ELF-1 (cell line): Measurements from ENCODE around the gene LRRC37A3.
A peak's percentile ranks its signal among the peaks of the same experiment; 100 is the strongest.
"Not testable (repeated sequence)": the region's sequence is repeated elsewhere in the genome, so short reads cannot be mapped to it uniquely, and the experiment has no call there.

Experiments used
- DNase-seq: peaks from one replicate; pipeline ENCODE4 v3.0.0-alpha.2; 2016; ENCODE audit warnings: low read depth, low spot score

Gene LRRC37A3

DNA sequence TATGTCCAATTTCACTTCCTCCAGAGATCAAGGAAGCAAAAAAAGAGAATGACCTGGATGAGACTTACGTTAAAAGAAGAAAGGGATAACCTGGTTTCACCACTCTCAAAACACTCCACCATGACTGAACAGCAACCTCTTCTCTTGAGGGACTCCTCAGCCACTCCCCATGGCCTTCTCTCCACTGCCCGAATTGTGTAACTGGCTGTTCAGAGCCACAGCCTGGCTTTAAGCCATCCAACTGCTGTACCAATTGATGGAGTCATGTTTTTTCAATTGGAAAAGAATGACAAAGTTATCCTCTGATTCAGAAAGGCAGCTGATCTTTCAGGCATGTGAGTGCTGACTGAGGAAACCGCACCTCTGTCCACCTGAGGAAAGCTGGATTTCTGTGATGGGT is 85.2 kb downstream of the LRRC37A3 start:
- not testable (repeated sequence) for DNase-seq

DNA sequence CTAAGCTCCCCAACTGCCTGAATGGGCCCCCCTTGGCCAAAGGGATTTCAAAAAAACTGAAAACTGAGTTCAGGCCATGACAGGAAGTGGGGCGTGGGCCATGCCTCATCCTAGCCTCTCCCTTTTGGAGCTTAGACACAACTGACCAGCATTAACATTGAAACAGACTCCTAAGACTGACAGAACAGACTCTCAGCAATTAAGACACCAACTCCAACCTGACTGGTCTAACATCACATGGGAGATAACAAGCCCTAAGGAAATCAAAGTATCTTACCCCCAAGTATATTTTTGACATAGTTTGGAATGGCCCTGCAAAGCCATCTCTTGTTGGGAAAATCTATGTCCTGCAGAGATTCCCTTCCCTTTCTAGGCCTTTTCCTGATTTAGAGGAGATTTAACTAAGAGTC is 88.6 kb downstream of the LRRC37A3 start:
- DNase-seq, result not testable (repeated sequence)

DNA sequence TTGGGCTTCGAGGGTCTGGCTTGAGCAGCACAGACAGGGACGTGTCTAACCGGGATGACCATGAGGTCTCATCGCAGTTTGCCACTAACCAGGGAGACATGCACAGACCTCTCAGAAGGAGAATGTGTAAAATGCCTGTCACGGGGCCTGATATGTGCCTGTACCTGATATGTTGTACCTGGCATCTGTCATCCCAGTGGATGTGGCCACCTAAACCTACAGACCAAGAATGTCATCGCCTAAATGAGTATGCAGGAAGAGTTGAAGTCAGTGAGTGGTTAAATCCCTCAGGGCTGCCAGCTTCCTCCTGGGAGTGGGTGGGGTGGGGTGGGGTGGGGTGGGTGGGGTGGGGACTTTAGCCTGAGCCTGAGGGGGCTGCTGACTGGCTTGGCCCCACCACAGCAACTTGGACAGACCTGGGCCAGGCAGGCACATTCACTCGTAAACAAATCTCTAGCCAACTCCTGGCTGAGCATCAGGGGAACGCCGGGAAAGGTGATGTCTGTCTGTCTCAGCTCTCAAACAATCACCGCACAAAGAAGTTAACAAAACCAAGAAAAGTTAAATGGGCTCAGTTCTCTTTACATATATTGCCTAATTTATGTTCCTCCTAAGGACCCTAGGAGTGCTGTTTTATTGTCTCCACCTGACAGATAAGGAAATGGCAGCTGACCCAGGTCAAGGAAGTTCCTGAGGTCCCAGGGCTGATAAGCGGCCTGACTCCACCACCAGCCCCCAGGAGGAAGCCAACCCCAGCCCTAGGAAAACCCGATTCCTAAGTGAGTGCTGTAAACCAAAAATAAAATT is 89.3 kb downstream of the LRRC37A3 start:
- DNase-seq, result not testable (repeated sequence)

DNA sequence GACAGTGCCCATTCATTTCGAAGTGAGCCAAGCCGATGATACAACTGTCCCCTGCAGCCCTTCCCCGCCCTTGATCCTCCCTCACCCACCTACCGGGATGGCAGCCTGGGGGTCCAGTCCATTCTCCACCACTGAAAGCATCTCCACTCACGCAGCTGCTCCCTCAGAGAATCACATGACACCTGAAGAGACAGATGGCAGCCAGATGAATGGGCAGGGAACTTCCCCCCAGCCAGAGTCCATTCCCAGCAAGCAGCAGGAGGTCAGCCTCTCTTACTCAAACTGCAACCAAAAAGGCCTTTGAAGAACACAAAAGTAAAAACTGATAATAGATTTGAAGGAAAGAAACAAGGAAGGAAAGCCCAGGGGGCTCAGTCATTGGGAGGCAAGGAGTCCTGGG is 90.2 kb downstream of the LRRC37A3 start:
- peak; percentile 37 for DNase-seq

DNA sequence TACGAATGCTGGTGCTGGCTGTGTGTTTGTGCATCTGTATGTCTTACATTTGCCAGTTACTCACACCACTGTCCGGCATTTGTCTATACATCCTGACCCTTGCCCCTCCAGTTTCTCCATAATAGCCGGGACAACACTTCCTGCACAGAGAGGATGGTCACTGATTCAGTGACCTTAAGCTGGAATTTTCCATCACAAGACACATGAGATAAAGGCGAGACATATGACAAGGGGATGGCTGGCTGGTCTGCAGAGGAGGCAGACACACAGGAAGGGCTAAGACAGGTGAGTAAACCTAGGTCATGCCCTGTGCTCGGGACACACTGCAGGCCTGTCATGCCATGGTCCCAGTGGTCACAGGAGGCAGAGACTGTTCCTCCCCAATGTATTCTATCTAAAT is 100.4 kb downstream of the LRRC37A3 start:
- DNase-seq, result not testable (repeated sequence)

DNA sequence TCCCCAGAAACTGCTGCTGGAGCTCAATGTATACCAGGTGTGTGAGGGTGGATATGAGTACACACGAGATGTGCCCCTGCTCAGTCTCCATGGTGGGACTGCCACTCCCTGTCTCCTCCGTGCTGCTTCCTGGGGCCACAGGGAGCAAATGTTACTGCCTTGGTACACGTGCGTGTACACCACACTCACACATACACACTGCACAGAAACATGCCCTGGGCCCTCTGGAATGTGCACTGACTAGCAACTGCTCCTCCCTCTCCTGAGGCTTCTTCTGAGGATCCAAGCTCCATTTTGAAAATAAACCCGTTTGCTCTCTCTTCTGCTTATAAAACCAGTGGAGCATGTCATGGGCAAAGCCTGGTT is 103.5 kb downstream of the LRRC37A3 start:
- not testable (repeated sequence) for DNase-seq

DNA sequence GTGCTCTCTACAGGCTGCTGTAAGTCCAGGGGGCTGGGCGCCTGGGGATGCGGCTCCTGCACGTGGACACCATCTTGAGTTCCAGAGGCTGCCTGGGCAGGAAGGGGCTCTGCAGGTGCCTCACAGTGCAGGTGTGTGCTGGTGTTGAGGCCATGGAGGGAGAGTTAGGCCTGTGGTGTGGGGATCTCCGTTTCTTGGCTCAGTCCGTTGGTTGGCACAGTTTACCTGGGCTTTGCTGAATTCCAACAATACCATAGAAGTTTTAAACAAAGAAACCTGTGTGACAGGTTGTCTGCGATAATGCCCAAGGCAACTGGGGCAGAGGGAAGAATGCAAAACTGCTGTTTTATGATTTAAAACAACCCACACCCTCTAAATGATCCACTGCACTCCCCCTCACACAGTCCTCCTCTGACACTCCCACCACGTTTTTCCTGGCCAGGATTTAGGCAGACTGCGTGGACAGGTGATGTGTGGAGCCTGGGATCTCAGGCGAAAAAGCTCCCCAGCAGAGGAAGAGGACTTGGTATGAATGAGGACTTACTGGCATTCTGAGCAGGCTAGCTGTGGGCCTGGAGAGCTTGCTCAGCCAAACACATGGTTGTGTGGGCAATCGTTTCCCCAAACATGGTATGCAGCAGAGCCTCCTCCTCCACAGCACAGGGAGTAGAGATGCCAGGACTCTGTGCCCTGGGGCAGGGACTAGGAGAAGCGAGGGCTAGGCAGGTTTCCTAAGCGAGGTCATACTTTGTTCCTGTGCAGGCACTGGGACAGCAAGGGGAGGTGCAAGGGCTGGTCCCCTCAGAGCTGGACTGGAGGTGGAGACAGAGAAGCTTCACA is 104.1 kb downstream of the LRRC37A3 start:
- DNase-seq, result peak; percentile 83

DNA sequence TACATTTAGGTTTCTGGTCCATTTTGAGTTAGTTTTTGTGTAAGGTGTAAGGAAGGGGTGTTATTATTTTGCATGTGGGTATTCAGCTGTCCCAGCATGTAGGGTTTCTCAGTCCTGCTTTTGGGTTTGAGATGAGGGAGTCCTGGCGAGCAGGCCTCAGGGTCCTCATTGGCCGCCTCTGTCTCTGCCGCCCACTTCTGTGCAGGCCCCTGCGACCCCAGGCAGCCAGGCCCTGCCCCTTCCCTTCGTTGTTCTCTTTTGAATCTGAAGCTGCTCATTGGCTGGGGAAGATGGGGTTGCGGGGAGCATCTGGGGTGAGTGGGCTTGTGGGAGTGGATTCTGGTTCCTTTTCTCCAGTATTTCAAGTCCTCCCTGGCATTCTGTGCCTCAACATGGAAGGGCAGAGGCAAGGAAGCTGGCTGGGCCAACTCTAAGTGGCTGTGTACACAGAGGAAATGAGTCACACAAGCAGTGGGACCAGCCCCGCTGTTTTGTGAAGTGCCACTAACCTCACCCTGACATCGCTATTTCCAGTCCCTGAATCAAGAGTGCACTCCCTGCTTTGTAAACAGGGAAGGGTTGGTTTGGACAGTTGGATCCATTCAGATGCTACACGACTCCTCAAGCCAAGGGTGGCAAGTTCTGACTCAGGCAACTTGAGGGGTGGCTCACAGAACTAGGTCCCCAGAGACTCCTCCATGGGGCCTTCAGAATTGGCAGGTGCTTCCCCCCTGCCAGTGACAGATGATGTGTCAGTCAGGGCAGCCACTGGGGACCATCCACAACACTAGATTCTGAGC is 110.9 kb downstream of the LRRC37A3 start:
- DNase-seq, result not testable (repeated sequence)
